AG09309 (cell line): ENCODE measurements around the gene MTCL1.

Source experiments
- DNase-seq: peaks from one replicate; pipeline ENCODE4 v3.0.0-alpha.2; 2010; ENCODE audit warnings: low read depth
- H3K4me3 ChIP-seq: 2 replicates; pipeline ENCODE4 v1.5.1; 2011; ENCODE audit warnings: mild to moderate bottlenecking, low read depth, low read length, moderate library complexity; ENCODE audit not compliant: control insufficient read depth
- TF ChIP-seq, protein P1 (sequence below): IDR thresholded peaks from 2 replicates; pipeline ENCODE4 v1.5.1; 2011; ENCODE audit warnings: mild to moderate bottlenecking, low read depth, low read length, inconsistent platforms; ENCODE audit not compliant: insufficient read depth, control insufficient read depth; ENCODE audit errors: missing control alignments

The MTCL1 gene

DNA sequence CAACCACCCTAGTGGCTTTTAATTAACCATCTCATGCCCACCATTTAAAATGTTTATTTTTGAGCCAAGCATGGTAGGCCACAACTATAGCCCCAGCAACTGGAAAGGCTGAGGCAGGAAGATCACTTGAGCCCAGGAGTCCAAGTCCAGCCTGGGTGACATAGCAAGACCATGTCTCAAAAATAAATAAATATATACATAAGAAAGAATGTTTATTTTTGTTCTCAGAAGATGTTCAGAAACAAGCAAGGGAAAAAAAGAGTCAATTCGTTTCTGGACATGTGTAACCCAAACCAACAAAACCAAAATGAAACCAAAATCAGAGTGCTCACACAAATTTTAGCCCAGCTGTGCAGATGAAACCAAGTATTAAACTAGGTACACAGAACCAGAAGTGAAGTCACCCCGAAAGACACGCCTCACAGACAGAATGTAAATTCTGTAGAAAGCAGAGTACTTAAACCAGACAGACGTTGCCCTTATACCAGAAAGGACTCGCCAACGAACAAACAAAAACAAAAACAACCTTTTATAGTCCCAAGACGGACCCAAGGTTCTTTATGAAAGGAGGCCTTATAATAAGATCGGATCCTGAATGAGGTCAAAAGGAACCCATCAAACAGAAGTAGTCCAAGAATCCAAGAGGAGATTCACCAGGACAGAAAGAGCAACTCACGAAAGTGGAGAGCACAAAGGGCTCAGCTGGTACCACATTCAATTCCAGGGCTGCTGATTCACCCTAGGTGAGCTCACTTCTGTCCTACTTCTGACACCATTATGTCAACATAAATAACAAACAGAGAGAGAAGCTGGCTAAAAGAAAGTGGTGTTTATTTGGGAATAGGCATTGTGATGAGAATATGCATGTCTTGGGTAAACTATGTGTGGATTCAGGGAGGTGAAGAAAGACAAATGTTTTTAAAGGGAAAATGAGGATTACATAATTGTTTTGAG, 31.8 kb upstream of the MTCL1 start:
- no peak overlapping the region for H3K4me3 ChIP-seq
- TF ChIP-seq, protein P1, sequence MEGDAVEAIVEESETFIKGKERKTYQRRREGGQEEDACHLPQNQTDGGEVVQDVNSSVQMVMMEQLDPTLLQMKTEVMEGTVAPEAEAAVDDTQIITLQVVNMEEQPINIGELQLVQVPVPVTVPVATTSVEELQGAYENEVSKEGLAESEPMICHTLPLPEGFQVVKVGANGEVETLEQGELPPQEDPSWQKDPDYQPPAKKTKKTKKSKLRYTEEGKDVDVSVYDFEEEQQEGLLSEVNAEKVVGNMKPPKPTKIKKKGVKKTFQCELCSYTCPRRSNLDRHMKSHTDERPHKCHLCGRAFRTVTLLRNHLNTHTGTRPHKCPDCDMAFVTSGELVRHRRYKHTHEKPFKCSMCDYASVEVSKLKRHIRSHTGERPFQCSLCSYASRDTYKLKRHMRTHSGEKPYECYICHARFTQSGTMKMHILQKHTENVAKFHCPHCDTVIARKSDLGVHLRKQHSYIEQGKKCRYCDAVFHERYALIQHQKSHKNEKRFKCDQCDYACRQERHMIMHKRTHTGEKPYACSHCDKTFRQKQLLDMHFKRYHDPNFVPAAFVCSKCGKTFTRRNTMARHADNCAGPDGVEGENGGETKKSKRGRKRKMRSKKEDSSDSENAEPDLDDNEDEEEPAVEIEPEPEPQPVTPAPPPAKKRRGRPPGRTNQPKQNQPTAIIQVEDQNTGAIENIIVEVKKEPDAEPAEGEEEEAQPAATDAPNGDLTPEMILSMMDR = no peak
- DNase-seq = no peak

- TF ChIP-seq, protein P1 = no peak
- no peak overlapping the region for H3K4me3 ChIP-seq
- DNase-seq = no peak
These were observed 30.3 kb upstream of the MTCL1 start for GRCh38 chr18:8675057-8675456.

- DNase-seq = no peak
- H3K4me3 ChIP-seq = no peak overlapping the region
- TF ChIP-seq, protein P1 = no peak
These were observed 24.2 kb upstream of the MTCL1 start for GRCh38 chr18:8681196-8681595.

GRCh38 chr18:8684577-8684976, 20.8 kb upstream of the MTCL1 start:
- TF ChIP-seq, protein P1 = no peak
- DNase-seq = no peak
- H3K4me3 ChIP-seq = no peak overlapping the region

DNA sequence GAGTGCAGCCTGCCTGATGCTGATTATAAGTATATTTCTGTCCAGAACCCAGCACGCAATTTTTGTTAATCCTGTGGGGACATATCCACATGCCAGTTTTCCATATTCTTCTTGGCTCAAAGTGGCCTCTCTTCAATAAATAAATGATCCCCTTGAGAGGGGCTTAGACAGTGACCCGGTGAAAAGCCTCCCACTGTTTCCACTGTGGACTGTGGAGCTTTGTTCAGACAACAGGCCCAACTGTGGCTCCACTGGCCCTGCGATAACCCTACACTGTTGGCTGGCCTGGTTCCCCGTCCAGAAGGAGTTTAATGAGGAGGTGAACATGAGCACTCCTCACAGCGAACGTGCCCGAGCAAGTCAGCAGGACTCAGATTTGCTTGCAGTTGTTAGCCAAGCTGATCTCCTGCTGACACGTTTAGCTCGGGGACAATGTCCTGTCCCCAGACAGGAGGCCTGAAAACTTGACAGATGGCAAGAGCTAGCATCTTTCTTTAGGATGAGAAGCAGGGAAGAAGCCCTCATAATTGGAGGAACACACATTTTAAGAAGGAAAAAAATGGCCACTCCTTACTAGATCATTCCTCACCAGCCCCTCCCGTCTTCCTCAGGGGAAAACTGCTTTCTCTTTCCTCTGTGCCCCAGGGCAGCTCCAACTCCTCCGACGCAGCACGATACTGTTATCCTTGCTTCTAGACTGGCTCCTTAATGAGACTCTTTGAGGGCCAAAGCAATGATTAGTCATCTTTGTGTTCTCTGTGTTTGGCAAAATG, 20.0 kb upstream of the MTCL1 start:
- no peak for DNase-seq
- H3K4me3 ChIP-seq = no peak overlapping the region
- TF ChIP-seq, protein P1 = no peak

- no peak for DNase-seq
- no peak overlapping the region for H3K4me3 ChIP-seq
- TF ChIP-seq, protein P1 = no peak
These were observed 19.5 kb upstream of the MTCL1 start for GRCh38 chr18:8685914-8686216.
